GM12878 (cell line): Measurements from ENCODE around the gene DDAH1. TPM values are rescaled to one million over a fixed set of nuclear protein-coding genes. Genes with fewer than 3 reads are reported as not detected.

ENCODE experiments used
- ATAC-seq: fragments of 200-7000 bp; cut with Tn5 transposase; 3 replicates; pipeline ENCODE4 v1.9.1; 2020; ENCODE audit warnings: mild to moderate bottlenecking, moderate library complexity
- BruUV-seq: library from RNA; stranded (reverse); fragments of 400-500 nt; replicated peaks from 2 replicates; lab custom pipeline; 2021; lab: Mats Ljungman, UMichigan
- CTCF ChIA-PET: fragments of 300-600 bp; sonication (Branson Sonifier 250); formaldehyde crosslinking; extraction: SDS; loops from one replicate; lab custom pipeline; 2021; ENCODE audit warnings: inconsistent platforms; lab: Yijun Ruan, JAX
- POLR2A ChIA-PET: fragments of 350-600 bp; formaldehyde crosslinking; extraction: SDS; loops from one replicate; lab custom pipeline; 2021; ENCODE audit warnings: inconsistent platforms; lab: Charles Lee
- RAD21 ChIA-PET: fragments of 300-600 bp; sonication (Branson Sonifier 250); formaldehyde crosslinking; loops from one replicate; lab custom pipeline; 2023; ENCODE audit warnings: antibody characterized with exemption; ENCODE audit not compliant: unreplicated experiment; lab: Charles Lee
- SMC1A ChIA-PET: fragments of 300-600 bp; sonication (Branson Sonifier 250); formaldehyde crosslinking; loops from one replicate; lab custom pipeline; 2023; ENCODE audit not compliant: unreplicated experiment, uncharacterized antibody; lab: Charles Lee
- DNase-seq: peaks from one replicate; pipeline ENCODE4 v3.0.0-alpha.2; 2011; ENCODE audit warnings: low read depth, low spot score
- FAIRE-seq: peaks from 3 replicates; lab custom pipeline; 2011; peaks lifted over from hg19 to GRCh38; lab: Jason Lieb, UNC
- H2AFZ ChIP-seq: 2 replicates; pipeline ENCODE4 v1.6.0; 2011; ENCODE audit warnings: low read depth, low read length, control low read depth; ENCODE audit not compliant: control insufficient read depth
- H3K27ac ChIP-seq: 2 replicates; pipeline ENCODE4 v1.5.1; 2011; ENCODE audit warnings: control low read depth; ENCODE audit not compliant: control insufficient read depth, insufficient read depth
- H3K27me3 ChIP-seq, 2 experiments: replicated peaks in 1 of 2; 2 replicates each; pipeline versions ENCODE4 v1.6.0 to v1.6.1; 2011; ENCODE audit warnings: low read length in 1 of 2; ENCODE audit not compliant: control insufficient read depth in 2 of 2, insufficient read depth in 2 of 2
- H3K36me3 ChIP-seq, 2 experiments: 2 replicates each; pipeline ENCODE4 v1.5.1; 2011; ENCODE audit warnings: low read length in 1 of 2; ENCODE audit not compliant: control insufficient read depth in 2 of 2, insufficient read depth in 2 of 2
- H3K4me1 ChIP-seq: 2 replicates; pipeline ENCODE4 v1.6.1; 2011; ENCODE audit warnings: mild to moderate bottlenecking, low read length, moderate library complexity, mixed read lengths; ENCODE audit not compliant: control insufficient read depth, insufficient read depth
- H3K4me2 ChIP-seq: 2 replicates; pipeline ENCODE4 v1.6.0; 2011; ENCODE audit warnings: control low read depth; ENCODE audit not compliant: control insufficient read depth, insufficient read depth
- H3K4me3 ChIP-seq: fragments of 200-600 bp; sonication (generic); 2 replicates; pipeline ENCODE4 v1.5.1; 2016
- H3K79me2 ChIP-seq: 2 replicates; pipeline ENCODE4 v1.6.0; 2011; ENCODE audit warnings: low read length; ENCODE audit not compliant: control insufficient read depth, insufficient read depth
- H3K9ac ChIP-seq: 2 replicates; pipeline ENCODE4 v1.8.0; 2011; ENCODE audit warnings: low read length, control low read depth, mixed read lengths; ENCODE audit not compliant: control insufficient read depth, insufficient read depth
- H3K9me3 ChIP-seq: replicated peaks from 3 replicates; pipeline ENCODE4 v1.5.1; 2011; ENCODE audit warnings: mild to moderate bottlenecking, low read length; ENCODE audit not compliant: control insufficient read depth, insufficient read depth
- H4K20me1 ChIP-seq: 2 replicates; pipeline ENCODE4 v1.6.0; 2011; ENCODE audit not compliant: control insufficient read depth, insufficient read depth
- BACH1 ChIP-seq: fragments of 450-650 bp; IDR thresholded peaks from 2 replicates; pipeline ENCODE4 v1.6.1; 2017; ENCODE audit warnings: mild to moderate bottlenecking, borderline replicate concordance
- BHLHE40 ChIP-seq, 2 experiments: fragments of 450-650 bp in 1 of 2; IDR thresholded peaks; 2 replicates each; pipeline ENCODE4 v1.6.1; 2011 to 2017; ENCODE audit warnings: low read depth in 2 of 2, borderline replicate concordance in 1 of 2, improper control_type of control experiment in 1 of 2, low read length in 1 of 2, mild to moderate bottlenecking in 1 of 2
- BMI1 ChIP-seq: fragments of 450-650 bp; IDR thresholded peaks from 2 replicates; pipeline ENCODE4 v1.6.1; 2016; ENCODE audit warnings: mild to moderate bottlenecking, moderate library complexity, borderline replicate concordance
- ETV6 ChIP-seq, 2 experiments: fragments of 450-650 bp in 1 of 2; IDR thresholded peaks in 1 of 2; conservative IDR thresholded peaks in 1 of 2; 2 replicates each; pipeline ENCODE4 v1.6.1; 2014; ENCODE audit warnings: antibody characterized with exemption in 1 of 2, borderline replicate concordance in 1 of 2, low read depth in 1 of 2, mild to moderate bottlenecking in 1 of 2, moderate library complexity in 1 of 2
- MTA2 ChIP-seq: fragments of 450-650 bp; IDR thresholded peaks from 2 replicates; pipeline ENCODE4 v1.6.1; 2016; ENCODE audit warnings: low read depth, mild to moderate bottlenecking, moderate library complexity
- MYB ChIP-seq: fragments of 150-350 bp; IDR thresholded peaks from 2 replicates; pipeline ENCODE4 v1.6.1; 2014; ENCODE audit warnings: mild to moderate bottlenecking, low read depth, low read length, borderline replicate concordance
- MYC ChIP-seq: IDR thresholded peaks from 2 replicates; pipeline ENCODE4 v1.6.1; 2011; ENCODE audit warnings: mild to moderate bottlenecking, low read length, moderate library complexity, inconsistent platforms; ENCODE audit not compliant: insufficient read depth, insufficient replicate concordance, insufficient read length, severe bottlenecking
- NR2F1 ChIP-seq: fragments of 450-650 bp; conservative IDR thresholded peaks from 2 replicates; pipeline ENCODE4 v1.6.1; 2017; ENCODE audit warnings: mild to moderate bottlenecking
- PAX5 ChIP-seq: IDR thresholded peaks from 2 replicates; pipeline ENCODE4 v1.6.1; 2011; ENCODE audit warnings: low read depth, low read length, borderline replicate concordance
- POLR2AphosphoS5 ChIP-seq: IDR thresholded peaks from 2 replicates; pipeline ENCODE4 v1.6.1; 2011; ENCODE audit warnings: mild to moderate bottlenecking, low read length, inconsistent platforms
- RBBP5 ChIP-seq: fragments of 200-600 bp; sonication (generic); conservative IDR thresholded peaks from 2 replicates; pipeline ENCODE4 v1.6.1; 2016
- SMARCA5 ChIP-seq: fragments of 450-650 bp; IDR thresholded peaks from 2 replicates; pipeline ENCODE4 v1.6.1; 2017; ENCODE audit warnings: mild to moderate bottlenecking
- TAF1 ChIP-seq: IDR thresholded peaks from 2 replicates; pipeline ENCODE4 v1.6.1; 2011; ENCODE audit warnings: mild to moderate bottlenecking, low read depth, low read length, borderline replicate concordance
- ZSCAN29 ChIP-seq: fragments of 450-650 bp; IDR thresholded peaks from 2 replicates; pipeline ENCODE4 v1.6.1; 2017; ENCODE audit warnings: mild to moderate bottlenecking, moderate library complexity
- WGBS: methylation state at CpG from one replicate; pipeline ENCODE4 v1.1.6; 2016; ENCODE audit warnings: low lambda C conversion rate; ENCODE audit not compliant: insufficient replicate concordance, insufficient coverage; ENCODE audit errors: missing lambda C conversion rate; 5-methylcytosine and 5-hydroxymethylcytosine counted together
- in situ Hi-C: fragments of 300-500 bp; cut with MboI; formaldehyde crosslinking; loops from 9 replicates; pipeline ENCODE4 v1.14.3; 2018; ENCODE audit warnings: mixed read lengths
- intact Hi-C: fragments of 100-400 bp; cut with micrococcal nuclease; formaldehyde crosslinking; loops from one replicate; pipeline ENCODE4 v1.14.2; 2022; ENCODE audit not compliant: unreplicated experiment
- polyA plus RNA-seq, 11 experiments: library from polyadenylated mRNA; depleted of rRNA in 4 of 11; unstranded in 6 of 11; stranded (reverse) in 5 of 11; fragments of >200 nt; fragmentation: Nextera tagmentation in 4 of 11; fragmentation: Illumina TruSeq in 1 of 11; extraction: Ambion mirVana in 4 of 11; extraction: Trizol in 1 of 11; gene quantifications; 1 replicate in 1 of 11; 2 replicates in 10 of 11; pipeline versions ENCODE4 v1.2.1 to v1.2.3, GENCODE V29; 2011 to 2016; ENCODE audit warnings: inconsistent platforms in 2 of 11, missing spikeins in 2 of 11, low read depth in 1 of 11
- total RNA-seq, 4 experiments: library from RNA; depleted of rRNA in 3 of 4; stranded (reverse); fragments of >200 nt in 3 of 4; fragmentation: Illumina TruSeq in 1 of 4; extraction: Trizol in 1 of 4; gene quantifications; 2 replicates each; pipeline versions ENCODE4 v1.2.1 to v1.2.3, GENCODE V29; 2013 to 2021

The DDAH1 gene
- total and polyA plus RNA-seq, 10 of the 15 experiments (the other 5 are each of a cell fraction or from before 2014, with no cell fraction given) = 0.07 to 0.88 (median 0.27) TPM; not detected in 6

GRCh38 chr1:85313888-85314696 is 150.9 kb downstream of the DDAH1 start:
- ChIA-PET RAD21 (no interaction called here), CTCF (no interaction called here), SMC1A (no interaction called here), POLR2A (no interaction called here)
- no peak overlapping the region for H2AFZ ChIP-seq
- no peak overlapping the region for H3K4me3 ChIP-seq
- H3K36me3 ChIP-seq = no peaks in the 10 kb centered on the region
- WGBS = 3% methylated on average over 3 of the region's 3 CpGs
- FAIRE-seq = no peak
- H4K20me1 ChIP-seq = no peaks in the 10 kb centered on the region
- H3K9me3 ChIP-seq = no peaks in the 10 kb centered on the region
- no peaks in the 10 kb centered on the region for H3K4me1 ChIP-seq
- BruUV-seq = no TSS peak
- H3K27ac ChIP-seq = no peak overlapping the region
- no peak overlapping the region for H3K4me2 ChIP-seq
- ATAC-seq = no peak
- H3K9ac ChIP-seq = no peak overlapping the region
- no peaks in the 10 kb centered on the region for H3K79me2 ChIP-seq
- intact Hi-C loops = loop anchor here (5.0 kb wide), 1 partner anchor 188 kb away; no protein-coding TSS in a partner anchor
- TF ChIP-seq BMI1 = no peak
- no peak for TF ChIP-seq ZSCAN29
- no peak for TF ChIP-seq ETV6 (conservative IDR thresholded peaks at IDR 0.05 in 1 of 2, IDR thresholded peaks at IDR 0.05 in 1 of 2; ENCODE audit: borderline replicate concordance in 1 of 2, low read depth in 1 of 2)
- no peak for DNase-seq
- H3K27me3 ChIP-seq = peaks cover 0 to 4% of the 10 kb centered on the region in 2 experiments; a peak in 2 of 4 replicates
- in situ Hi-C loops = loop anchor here (25.0 kb wide), 1 partner anchor 698 kb away; no protein-coding TSS in a partner anchor

- FAIRE-seq = no peak
- no peak overlapping the region for H3K9ac ChIP-seq
- no peak overlapping the region for H3K4me3 ChIP-seq
- H2AFZ ChIP-seq = no peak overlapping the region
- WGBS = 0% methylated on average over 2 of the region's 2 CpGs
- no peak overlapping the region for H3K27ac ChIP-seq
- TF ChIP-seq RBBP5 (no peak), TAF1 (no peak), NR2F1 (no peak), BHLHE40 (IDR thresholded peaks at IDR 0.05; ENCODE audit: borderline replicate concordance in 1 of 2, low read depth in 2 of 2, low read length in 1 of 2) (no peak), SMARCA5 (no peak), BMI1 (no peak), MYB (no peak), MTA2 (no peak), POLR2AphosphoS5 (no peak), BACH1 (no peak), MYC (no peak), PAX5 (no peak)
- H3K79me2 ChIP-seq = no peaks in the 10 kb centered on the region
- no TSS peak for BruUV-seq
- in situ Hi-C loops = loop anchor here (25.0 kb wide), 1 partner anchor 700 kb away; no protein-coding TSS in a partner anchor
- H3K4me2 ChIP-seq = no peak overlapping the region
- H4K20me1 ChIP-seq = no peaks in the 10 kb centered on the region
- no peak for ATAC-seq
- intact Hi-C loops = loop anchor here (5.0 kb wide), 1 partner anchor 190 kb away; no protein-coding TSS in a partner anchor
- peaks cover 0 to 4% of the 10 kb centered on the region in 2 experiments; a peak in 2 of 4 replicates for H3K27me3 ChIP-seq
- ChIA-PET POLR2A (no interaction called here), RAD21 (no interaction called here), CTCF (interaction anchor here (0.5 kb wide), 1 partner anchor 8 kb away, joined by 3 read pairs; no protein-coding TSS in a partner anchor), SMC1A (no interaction called here)
- H3K9me3 ChIP-seq = no peaks in the 10 kb centered on the region
- H3K36me3 ChIP-seq = no peaks in the 10 kb centered on the region
- DNase-seq = no peak
- peaks cover 5% of the 10 kb centered on the region for H3K4me1 ChIP-seq
These were observed 153.1 kb downstream of the DDAH1 start for GRCh38 chr1:85311818-85312217.
